Measurements from ENCODE around the gene ELMO3.

Gene ELMO3

DNA sequence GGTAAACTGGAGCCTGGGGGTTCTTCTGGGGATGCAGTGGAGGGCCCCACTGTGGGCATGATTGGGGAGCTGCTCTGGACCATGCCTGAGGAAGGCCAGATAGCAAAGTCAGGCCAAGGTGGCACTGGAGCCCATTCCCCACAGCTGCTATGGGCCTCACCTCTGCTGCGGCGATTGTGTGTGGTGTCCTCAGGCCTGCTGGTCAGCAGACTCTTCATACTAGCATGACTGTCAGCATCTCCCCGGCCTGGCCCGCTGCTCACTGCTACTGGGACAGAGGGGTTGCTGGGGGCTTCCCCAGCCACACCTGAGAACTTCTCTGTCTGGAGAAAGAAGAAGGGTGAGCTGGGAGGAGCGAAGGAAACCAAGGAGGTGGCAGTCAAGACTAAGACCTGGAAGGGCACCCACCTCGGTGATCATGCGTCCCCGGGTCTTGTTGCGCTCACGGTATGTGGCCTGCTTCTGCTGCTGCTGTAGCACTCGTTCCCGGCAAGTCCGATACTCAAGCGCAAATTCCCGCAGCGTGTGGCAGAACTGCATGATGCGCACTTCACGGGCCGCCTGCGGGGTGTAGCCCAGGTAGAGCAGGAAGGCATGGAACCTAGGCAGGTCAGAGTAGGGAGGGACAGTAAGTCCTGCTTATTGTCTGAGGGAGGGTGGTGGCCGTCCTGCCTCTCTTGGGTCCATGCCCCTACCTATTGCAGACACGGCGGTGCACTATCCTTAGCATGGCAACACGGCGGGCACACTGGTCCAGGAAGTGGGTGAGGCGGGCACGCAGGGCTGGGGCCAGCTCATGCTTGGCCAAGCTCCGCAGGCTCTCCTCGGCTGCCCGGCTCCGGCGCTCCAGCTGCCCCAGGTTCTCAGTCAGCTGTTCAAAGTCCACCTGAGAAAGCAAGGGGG, 31.2 kb downstream of the ELMO3 start (continued):
- TF ChIP-seq ZNF658 (tag by site-specific recombination; IDR thresholded peaks at IDR 0.05) (no peak), ZNF366 (tag by site-specific recombination; conservative IDR thresholded peaks at IDR 0.05) (no peak)

- Histone ChIP-seq H3K9me3 (ENCODE audit: control insufficient read depth, insufficient read depth, low read depth, low read length) (no peaks in the 10 kb centered on the region), H3K4me1 (ENCODE audit: control insufficient read depth, insufficient read depth, low read length) (no peaks in the 10 kb centered on the region), H3K27ac (ENCODE audit: extremely low read depth, low read depth, low read length) (no peak overlapping the region), H3K4me3 (ENCODE audit: low read depth, low read length) (no peak overlapping the region), H3K36me3 (ENCODE audit: control insufficient read depth in 2 of 2, insufficient read depth in 1 of 2, low read length in 2 of 2) (peaks cover 5 to 71% of the 10 kb centered on the region in 2 experiments; a peak in 2 of 3 replicates)
- ChIA-PET CTCF (interaction anchor here (0.6 to 2.1 kb wide), 3 partner anchors 15 to 337 kb away, joined by 3 to 4 read pairs (median 3); no protein-coding TSS in a partner anchor), POLR2A (interaction anchor here (0.8 to 10.0 kb wide), 2 partner anchors 16 kb away, joined by 3 to 109 read pairs; partner anchors contain the start of genes FHOD1 and SLC9A5)
- TF ChIP-seq KLF10 (tag by site-specific recombination; IDR thresholded peaks at IDR 0.05) (no peak), MEIS1 (CRISPR knock-in tag; IDR thresholded peaks at IDR 0.05; ENCODE audit: borderline replicate concordance) (no peak), SP7 (tag by site-specific recombination; IDR thresholded peaks at IDR 0.05) (no peak), ZNF121 (tag by site-specific recombination; IDR thresholded peaks at IDR 0.05) (no peak), ZNF302 (tag by site-specific recombination; IDR thresholded peaks at IDR 0.05; ENCODE audit: low read depth) (no peak), ZFP3 (tag by site-specific recombination; IDR thresholded peaks at IDR 0.05; ENCODE audit: low read depth) (no peak), ZNF202 (tag by site-specific recombination; IDR thresholded peaks at IDR 0.05; ENCODE audit: borderline replicate concordance) (no peak)
Observed at GRCh38 chr16:67230809-67231660, 32.1 kb downstream of the ELMO3 start.

- H3K9me3 ChIP-seq (ENCODE audit: control insufficient read depth, insufficient read depth, low read depth, low read length): no peaks in the 10 kb centered on the region
- H3K4me3 ChIP-seq (ENCODE audit: low read depth, low read length): no peak overlapping the region
- peaks cover 8 to 86% of the 10 kb centered on the region in 2 experiments; a peak in 2 of 3 replicates for H3K36me3 ChIP-seq (ENCODE audit: control insufficient read depth in 2 of 2, insufficient read depth in 1 of 2, low read length in 2 of 2)
- no peak for TF ChIP-seq YY2 (tag by site-specific recombination; IDR thresholded peaks at IDR 0.05)
- TF ChIP-seq FEZF1 (tag by site-specific recombination; IDR thresholded peaks at IDR 0.05): no peak
- TF ChIP-seq ZNF768 (tag by site-specific recombination; IDR thresholded peaks at IDR 0.05): no peak
- TF ChIP-seq ZNF23 (tag by site-specific recombination; IDR thresholded peaks at IDR 0.05; ENCODE audit: borderline replicate concordance): no peak
- no peak for TF ChIP-seq PBX3 (CRISPR knock-in tag; IDR thresholded peaks at IDR 0.05)
- TF ChIP-seq ZFP3 (tag by site-specific recombination; IDR thresholded peaks at IDR 0.05; ENCODE audit: low read depth): no peak
- TF ChIP-seq, protein P1, sequence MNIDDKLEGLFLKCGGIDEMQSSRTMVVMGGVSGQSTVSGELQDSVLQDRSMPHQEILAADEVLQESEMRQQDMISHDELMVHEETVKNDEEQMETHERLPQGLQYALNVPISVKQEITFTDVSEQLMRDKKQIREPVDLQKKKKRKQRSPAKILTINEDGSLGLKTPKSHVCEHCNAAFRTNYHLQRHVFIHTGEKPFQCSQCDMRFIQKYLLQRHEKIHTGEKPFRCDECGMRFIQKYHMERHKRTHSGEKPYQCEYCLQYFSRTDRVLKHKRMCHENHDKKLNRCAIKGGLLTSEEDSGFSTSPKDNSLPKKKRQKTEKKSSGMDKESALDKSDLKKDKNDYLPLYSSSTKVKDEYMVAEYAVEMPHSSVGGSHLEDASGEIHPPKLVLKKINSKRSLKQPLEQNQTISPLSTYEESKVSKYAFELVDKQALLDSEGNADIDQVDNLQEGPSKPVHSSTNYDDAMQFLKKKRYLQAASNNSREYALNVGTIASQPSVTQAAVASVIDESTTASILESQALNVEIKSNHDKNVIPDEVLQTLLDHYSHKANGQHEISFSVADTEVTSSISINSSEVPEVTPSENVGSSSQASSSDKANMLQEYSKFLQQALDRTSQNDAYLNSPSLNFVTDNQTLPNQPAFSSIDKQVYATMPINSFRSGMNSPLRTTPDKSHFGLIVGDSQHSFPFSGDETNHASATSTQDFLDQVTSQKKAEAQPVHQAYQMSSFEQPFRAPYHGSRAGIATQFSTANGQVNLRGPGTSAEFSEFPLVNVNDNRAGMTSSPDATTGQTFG (tag by site-specific recombination; IDR thresholded peaks at IDR 0.05; ENCODE audit: borderline replicate concordance): no peak
- TF ChIP-seq ZNF366 (tag by site-specific recombination; conservative IDR thresholded peaks at IDR 0.05): no peak
- TF ChIP-seq ZNF112 (tag by site-specific recombination; IDR thresholded peaks at IDR 0.05): no peak
- no peak for TF ChIP-seq GLI2 (tag by site-specific recombination; IDR thresholded peaks at IDR 0.05; ENCODE audit: borderline replicate concordance, low read depth)
- TF ChIP-seq MZF1 (tag by site-specific recombination; IDR thresholded peaks at IDR 0.05; ENCODE audit: borderline replicate concordance): no peak
- no peak for TF ChIP-seq ZSCAN18 (tag by site-specific recombination; IDR thresholded peaks at IDR 0.05)
- ChIA-PET POLR2A (interaction anchor here (0.6 to 10.0 kb wide), 2 partner anchors 13 to 58 kb away, joined by 3 to 109 read pairs; partner anchors contain the start of genes FHOD1 and SLC9A5), CTCF (no interaction called here)
- no peak overlapping the region for H3K27ac ChIP-seq (ENCODE audit: extremely low read depth, low read depth, low read length)
- H3K4me1 ChIP-seq (ENCODE audit: control insufficient read depth, insufficient read depth, low read length): no peaks in the 10 kb centered on the region
Observed at GRCh38 chr16:67233596-67233995, 34.7 kb downstream of the ELMO3 start.
